Activated CD4-positive, alpha-beta T cell treated with anti-CD3 and anti-CD28 coated beads for 24 hours (primary cell): ENCODE data around the gene CBFA2T2.

ENCODE experiments used
- DNase-seq, 2 donors: peaks; one replicate each; pipeline ENCODE4 v3.0.0-alpha.2; 2020; ENCODE audit warnings: low read depth in 2 of 2

The CBFA2T2 gene

GRCh38 chr20:33666293-33667244, 176.7 kb downstream of the CBFA2T2 start, which contains the start of gene ACTL10:
ACTL10 (plus strand) TSS chr20:33666943; CDS start chr20:33667498, 555 bp downstream.
- peak; percentile 75 to 87 for DNase-seq

GRCh38 chr20:33667245-33667675, 177.4 kb downstream of the CBFA2T2 start:
- DNase-seq, result peak in 1 of 2 donors; percentile 30

- DNase-seq, result peak; percentile 69
Measured at GRCh38 chr20:33667676-33668465, 178.0 kb downstream of the CBFA2T2 start.

- DNase-seq, result no peak
Measured at GRCh38 chr20:33668466-33669155, 178.7 kb downstream of the CBFA2T2 start.

- no peak for DNase-seq
Measured at GRCh38 chr20:33669224-33669623, 179.3 kb downstream of the CBFA2T2 start.

GRCh38 chr20:33669873-33670640, 180.2 kb downstream of the CBFA2T2 start:
- DNase-seq, result no peak

GRCh38 chr20:33670715-33671499, 181.0 kb downstream of the CBFA2T2 start:
- DNase-seq, result no peak

- no peak for DNase-seq
Measured at GRCh38 chr20:33671573-33672288, 181.8 kb downstream of the CBFA2T2 start.

GRCh38 chr20:33672426-33673113, 182.7 kb downstream of the CBFA2T2 start:
- no peak for DNase-seq

- no peak for DNase-seq
Measured at GRCh38 chr20:33673114-33673409, 183.2 kb downstream of the CBFA2T2 start.

GRCh38 chr20:33673410-33674293, 183.8 kb downstream of the CBFA2T2 start:
- DNase-seq, result no peak

GRCh38 chr20:33674294-33675135, 184.6 kb downstream of the CBFA2T2 start, which contains the start of gene NECAB3:
NECAB3 (minus strand) TSS chr20:33674428; CDS start chr20:33674352, 76 bp downstream.
- DNase-seq, result peak in 1 of 2 donors; percentile 56

GRCh38 chr20:33675136-33675959, 185.5 kb downstream of the CBFA2T2 start:
- no peak for DNase-seq

- no peak for DNase-seq
Measured at GRCh38 chr20:33676121-33676520, 186.2 kb downstream of the CBFA2T2 start.

- DNase-seq, result no peak
Measured at GRCh38 chr20:33676652-33677645, 187.1 kb downstream of the CBFA2T2 start.
